ENCODE data around the gene CCR5.
A peak's percentile ranks its signal among the peaks of the same experiment; 100 is the strongest.

The CCR5 gene

GRCh38 chr3:46359733-46360493 lies 10.8 kb upstream of the CCR5 start:
- peak; percentile 87 for DNase-seq

- DNase-seq: no peak
These were observed 9.8 kb upstream of the CCR5 start for GRCh38 chr3:46360907-46361306.

GRCh38 chr3:46361408-46362283 lies 9.1 kb upstream of the CCR5 start:
- peak; percentile 30 for DNase-seq

GRCh38 chr3:46365041-46365440 lies 5.7 kb upstream of the CCR5 start:
- no peak for DNase-seq

- no peak for DNase-seq
These were observed 4.8 kb upstream of the CCR5 start for GRCh38 chr3:46365737-46366524.

- no peak for DNase-seq
These were observed 2.9 kb upstream of the CCR5 start for GRCh38 chr3:46367811-46368210.

GRCh38 chr3:46368569-46368968 lies 2.2 kb upstream of the CCR5 start:
- no peak for DNase-seq

GRCh38 chr3:46369151-46369550 lies 1.6 kb upstream of the CCR5 start:
- no peak for DNase-seq

GRCh38 chr3:46369675-46370132 lies 1.0 kb upstream of the CCR5 start:
- DNase-seq: no peak

- no peak for DNase-seq
These were observed 984 bp downstream of the CCR5 start for GRCh38 chr3:46371519-46372340.

- DNase-seq: no peak
These were observed 2.0 kb downstream of the CCR5 start for GRCh38 chr3:46372492-46373359.

- no peak for DNase-seq
These were observed 4.0 kb downstream of the CCR5 start for GRCh38 chr3:46374755-46375154.

- no peak for DNase-seq
These were observed 4.5 kb downstream of the CCR5 start for GRCh38 chr3:46375218-46375617.

- no peak for DNase-seq
These were observed 5.1 kb downstream of the CCR5 start for GRCh38 chr3:46375814-46376213.

- DNase-seq: peak; percentile 50
These were observed 7.7 kb downstream of the CCR5 start for GRCh38 chr3:46378426-46378942.

- DNase-seq: no peak
These were observed 9.9 kb downstream of the CCR5 start for GRCh38 chr3:46380471-46381221.

GRCh38 chr3:46381625-46382024 lies 10.9 kb downstream of the CCR5 start:
- DNase-seq: no peak

- peak; percentile 18 for DNase-seq
These were observed 12.6 kb downstream of the CCR5 start for GRCh38 chr3:46383211-46383950.

GRCh38 chr3:46383951-46384330 lies 13.2 kb downstream of the CCR5 start:
- peak; percentile 19 for DNase-seq

GRCh38 chr3:46386205-46386604 lies 15.5 kb downstream of the CCR5 start:
- DNase-seq: peak; percentile 59
